Endodermal cell (in vitro differentiated cells): ENCODE results near the gene UHRF1. TPM values are rescaled to one million over a fixed set of nuclear protein-coding genes. Genes with fewer than 3 reads are reported as not detected.

ENCODE experiments used
- DNase-seq: peaks from one replicate; pipeline ENCODE4 v3.0.0-alpha.2; 2017
- H3K27ac ChIP-seq: 2 replicates; pipeline ENCODE4 v1.5.1; 2013; ENCODE audit warnings: mild to moderate bottlenecking, low read depth, low read length, moderate library complexity
- H3K27me3 ChIP-seq: 2 replicates; pipeline ENCODE4 v1.6.1; 2013; ENCODE audit warnings: mild to moderate bottlenecking, low read length, moderate library complexity; ENCODE audit not compliant: insufficient read depth, control insufficient read depth, poor library complexity, severe bottlenecking
- H3K36me3 ChIP-seq: 2 replicates; pipeline ENCODE4 v1.7.0; 2013; ENCODE audit warnings: mild to moderate bottlenecking, low read length, moderate library complexity; ENCODE audit not compliant: control insufficient read depth, insufficient read depth
- H3K4me1 ChIP-seq: one replicate; pipeline ENCODE4 v1.7.0; 2013; ENCODE audit warnings: low read length; ENCODE audit not compliant: control insufficient read depth, insufficient read depth
- H3K4me3 ChIP-seq: 2 replicates; pipeline ENCODE4 v1.5.1; 2013; ENCODE audit warnings: mild to moderate bottlenecking, low read length, moderate library complexity
- H3K9ac ChIP-seq: 2 replicates; pipeline ENCODE4 v1.6.1; 2013; ENCODE audit warnings: mild to moderate bottlenecking, low read length, moderate library complexity; ENCODE audit not compliant: poor library complexity, severe bottlenecking; ENCODE audit errors: extremely low read depth
- H3K9me3 ChIP-seq: 2 replicates; pipeline ENCODE4 v1.6.1; 2013; ENCODE audit warnings: mild to moderate bottlenecking, low read length, moderate library complexity; ENCODE audit not compliant: control insufficient read depth
- H3K27ac Mint-ChIP-seq: 2 replicates; pipeline ENCODE4 v1.8.0; 2020; ENCODE audit warnings: mixed read lengths
- H3K27me3 Mint-ChIP-seq: 2 replicates; pipeline ENCODE4 v1.8.0; 2021; ENCODE audit warnings: mild to moderate bottlenecking, mixed read lengths; ENCODE audit not compliant: insufficient read depth
- H3K36me3 Mint-ChIP-seq: 2 replicates; pipeline ENCODE4 v1.8.0; 2020; ENCODE audit warnings: low read depth, mixed read lengths
- H3K4me1 Mint-ChIP-seq: 2 replicates; pipeline ENCODE4 v1.8.0; 2020; ENCODE audit warnings: mixed read lengths
- H3K4me3 Mint-ChIP-seq: 2 replicates; pipeline ENCODE4 v1.8.0; 2020; ENCODE audit warnings: mild to moderate bottlenecking, moderate library complexity, mixed read lengths
- H3K9me3 Mint-ChIP-seq: 2 replicates; pipeline ENCODE4 v1.8.0; 2020; ENCODE audit warnings: mild to moderate bottlenecking, mixed read lengths
- WGBS, 2 experiments: methylation state at CpG; one replicate each; pipeline versions ENCODE4 v1.1.5 to v1.1.7; 2013; ENCODE audit warnings: missing lambda C conversion rate in 2 of 2, mixed read lengths in 1 of 2; ENCODE audit not compliant: insufficient coverage in 1 of 2, insufficient read length in 1 of 2; 5-methylcytosine and 5-hydroxymethylcytosine counted together
- total RNA-seq, 2 donors: library from RNA; stranded (reverse); fragmentation: NEBNext Ultra II Directional in 1 of 2; extraction: Animal tissue kit (Norgen Biotek cat#: 25700) in 1 of 2; gene quantifications; 2 replicates in 1 of 2; 3 replicates in 1 of 2; pipeline ENCODE4 v1.2.1, GENCODE V29; 2021
- TF ChIP-seq, protein P1 (sequence below): fragments of 200-600 bp; sonication (generic); conservative IDR thresholded peaks from 2 replicates; pipeline ENCODE4 v1.5.0; 2021; ENCODE audit warnings: antibody characterized with exemption, mild to moderate bottlenecking

Gene UHRF1
- total RNA-seq, 2 donors from 2014 or later, result 54.6 to 59.4 TPM

DNA sequence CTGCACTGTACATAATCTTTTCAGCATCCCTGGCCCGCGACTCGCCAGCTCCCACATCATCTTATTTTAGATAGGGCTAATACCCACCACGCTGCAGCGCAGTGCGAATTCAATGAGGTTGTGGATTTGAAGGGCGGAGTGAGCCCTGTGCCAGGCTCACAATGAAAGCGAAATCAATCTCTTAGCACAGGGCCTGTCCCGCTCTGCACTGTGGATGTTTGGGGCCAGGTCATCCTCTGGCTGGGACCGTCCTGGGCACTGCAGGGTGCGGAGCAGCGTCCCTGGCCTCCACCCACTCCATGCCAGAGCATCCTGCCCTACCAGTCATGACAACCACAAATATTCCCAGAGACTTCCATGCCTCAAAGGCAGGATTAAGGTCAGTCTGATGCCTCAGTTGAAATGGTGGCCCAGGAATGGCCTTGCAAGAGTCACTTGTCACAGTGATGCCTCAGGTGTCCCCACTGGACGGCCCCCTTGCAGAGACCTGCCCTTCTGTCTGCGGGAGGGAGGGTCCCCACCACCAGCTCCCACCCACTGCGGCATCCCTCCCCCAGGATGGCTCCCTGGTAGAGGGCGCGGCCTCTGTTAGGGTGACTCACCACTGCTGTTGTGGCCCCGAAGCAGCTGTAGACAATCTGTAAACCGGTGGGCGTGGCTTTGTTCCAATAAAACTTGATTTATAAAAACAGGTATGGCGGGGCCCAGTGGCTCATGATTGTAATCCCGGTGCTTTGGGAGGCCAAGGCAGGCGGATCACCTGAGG, 5.6 kb downstream of the UHRF1 start:
- Histone ChIP-seq H3K4me3 (no peak overlapping the region), H3K27ac (peak overlapping the region; percentile 16), H3K27me3 (no peaks in the 10 kb centered on the region), H3K36me3 (peaks cover 26% of the 10 kb centered on the region), H3K9me3 (no peaks in the 10 kb centered on the region), H3K9ac (no peak overlapping the region), H3K4me1 (peaks cover 12% of the 10 kb centered on the region)
- no peaks in the 10 kb centered on the region for H3K27me3 Mint-ChIP-seq
- no peaks in the 10 kb centered on the region for H3K9me3 Mint-ChIP-seq
- H3K4me3 Mint-ChIP-seq, result no peak overlapping the region
- TF ChIP-seq, protein P1, sequence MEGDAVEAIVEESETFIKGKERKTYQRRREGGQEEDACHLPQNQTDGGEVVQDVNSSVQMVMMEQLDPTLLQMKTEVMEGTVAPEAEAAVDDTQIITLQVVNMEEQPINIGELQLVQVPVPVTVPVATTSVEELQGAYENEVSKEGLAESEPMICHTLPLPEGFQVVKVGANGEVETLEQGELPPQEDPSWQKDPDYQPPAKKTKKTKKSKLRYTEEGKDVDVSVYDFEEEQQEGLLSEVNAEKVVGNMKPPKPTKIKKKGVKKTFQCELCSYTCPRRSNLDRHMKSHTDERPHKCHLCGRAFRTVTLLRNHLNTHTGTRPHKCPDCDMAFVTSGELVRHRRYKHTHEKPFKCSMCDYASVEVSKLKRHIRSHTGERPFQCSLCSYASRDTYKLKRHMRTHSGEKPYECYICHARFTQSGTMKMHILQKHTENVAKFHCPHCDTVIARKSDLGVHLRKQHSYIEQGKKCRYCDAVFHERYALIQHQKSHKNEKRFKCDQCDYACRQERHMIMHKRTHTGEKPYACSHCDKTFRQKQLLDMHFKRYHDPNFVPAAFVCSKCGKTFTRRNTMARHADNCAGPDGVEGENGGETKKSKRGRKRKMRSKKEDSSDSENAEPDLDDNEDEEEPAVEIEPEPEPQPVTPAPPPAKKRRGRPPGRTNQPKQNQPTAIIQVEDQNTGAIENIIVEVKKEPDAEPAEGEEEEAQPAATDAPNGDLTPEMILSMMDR, result no peak
- peak overlapping the region; percentile 67 for H3K27ac Mint-ChIP-seq
- no peak for DNase-seq
- 87 to 89% methylated on average over 22 to 23 of the region's 23 CpGs for WGBS, 2 experiments
- H3K36me3 Mint-ChIP-seq, result peaks cover 50% of the 10 kb centered on the region
- peaks cover 12% of the 10 kb centered on the region for H3K4me1 Mint-ChIP-seq

DNA sequence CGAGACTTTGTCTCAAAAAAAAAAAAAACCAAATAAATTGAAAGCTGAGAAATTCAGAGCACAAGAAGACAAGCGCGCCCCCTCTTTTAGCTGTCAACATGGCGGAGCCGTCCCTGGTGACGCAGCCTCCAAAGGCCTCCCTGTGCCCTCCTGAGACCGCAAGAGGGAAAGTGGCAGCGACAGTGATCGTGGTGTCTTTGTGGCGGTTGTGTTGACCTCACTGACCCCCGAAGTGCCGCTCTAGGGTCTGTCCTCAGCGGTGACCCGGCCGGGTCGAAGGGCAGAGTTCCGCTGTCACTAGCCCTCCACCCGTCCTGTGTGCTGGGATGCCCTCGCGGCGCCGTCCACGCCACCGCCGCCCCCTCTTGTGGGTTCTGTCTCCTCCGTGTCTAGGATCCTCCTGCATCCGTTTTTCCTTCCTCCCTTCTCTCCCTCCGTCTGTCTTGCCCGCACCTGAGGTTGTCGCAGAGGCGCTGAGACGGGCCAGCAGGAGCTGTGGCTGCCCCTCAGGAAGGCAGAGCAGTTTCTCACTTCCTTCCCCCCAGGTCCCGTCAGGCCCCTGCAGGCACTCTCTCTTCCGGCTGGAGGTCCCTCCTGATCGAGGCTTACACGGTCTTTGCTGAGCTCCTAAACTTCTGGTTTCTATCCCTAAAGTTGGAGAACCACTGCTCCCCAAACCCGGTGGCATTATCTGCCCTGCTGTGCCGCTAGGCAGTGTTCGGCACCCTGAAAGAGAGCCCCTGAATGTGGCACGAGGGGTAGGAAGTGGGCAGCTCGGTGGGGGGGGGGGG, 7.2 kb downstream of the UHRF1 start:
- no peak overlapping the region for H3K9ac ChIP-seq
- Mint-ChIP-seq H3K36me3 (peaks cover 59% of the 10 kb centered on the region), H3K4me1 (peaks cover 7% of the 10 kb centered on the region), H3K4me3 (no peak overlapping the region), H3K27me3 (no peaks in the 10 kb centered on the region), H3K9me3 (no peaks in the 10 kb centered on the region), H3K27ac (peak overlapping the region; percentile 88)
- DNase-seq, result no peak
- H3K36me3 ChIP-seq, result peaks cover 33% of the 10 kb centered on the region
- 94 to 97% methylated on average over 35 to 40 of the region's 41 CpGs for WGBS, 2 experiments
- TF ChIP-seq, protein P1, result no peak
- H3K4me1 ChIP-seq, result peaks cover 2% of the 10 kb centered on the region
- H3K27ac ChIP-seq, result no peak overlapping the region
- H3K9me3 ChIP-seq, result no peaks in the 10 kb centered on the region
- H3K4me3 ChIP-seq, result no peak overlapping the region
- no peaks in the 10 kb centered on the region for H3K27me3 ChIP-seq

DNA sequence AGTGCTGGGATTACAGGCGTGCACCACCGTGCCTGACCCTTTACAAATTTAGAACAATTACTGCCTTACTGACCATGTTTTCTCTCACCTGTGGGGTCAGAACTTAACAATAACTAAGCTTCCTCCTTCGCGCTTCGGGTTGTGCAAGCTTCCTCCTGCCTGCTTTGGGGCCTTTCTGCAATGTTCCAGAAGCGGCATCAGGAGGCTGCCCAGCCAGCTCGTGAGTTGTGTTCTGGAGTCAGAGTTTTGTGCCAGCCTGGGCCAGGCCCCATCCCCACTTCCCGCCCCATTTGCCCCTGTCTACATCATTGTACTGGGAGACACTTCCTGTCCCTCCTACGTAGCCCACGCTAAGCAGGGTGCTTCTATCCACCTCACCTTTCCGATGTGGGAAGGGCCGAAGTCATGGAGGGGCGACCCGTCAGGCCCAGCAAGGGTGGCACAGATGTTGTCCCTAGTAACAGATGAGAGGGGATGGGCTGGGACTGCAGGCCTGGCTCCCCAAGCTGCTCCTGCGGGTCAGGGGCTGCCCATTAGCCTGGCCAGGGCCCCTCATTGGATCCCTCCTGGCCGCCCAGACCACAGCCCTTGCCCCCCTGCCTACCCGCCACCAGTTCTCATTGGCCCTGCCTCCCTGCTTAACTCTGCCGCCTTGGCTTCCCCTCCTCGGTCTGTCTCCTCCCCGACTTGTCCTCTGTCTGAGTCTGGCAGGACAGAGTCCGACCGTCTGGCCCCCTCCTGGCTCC, 13.4 kb downstream of the UHRF1 start:
- Histone ChIP-seq H3K4me3 (no peak overlapping the region), H3K9me3 (no peaks in the 10 kb centered on the region), H3K9ac (no peak overlapping the region), H3K27me3 (no peaks in the 10 kb centered on the region), H3K27ac (peak overlapping the region; percentile 83), H3K4me1 (no peaks in the 10 kb centered on the region), H3K36me3 (peaks cover 7% of the 10 kb centered on the region)
- no peak overlapping the region for H3K4me3 Mint-ChIP-seq
- no peaks in the 10 kb centered on the region for H3K4me1 Mint-ChIP-seq
- DNase-seq, result no peak
- peak overlapping the region; percentile 82 for H3K27ac Mint-ChIP-seq
- peaks cover 38% of the 10 kb centered on the region for H3K36me3 Mint-ChIP-seq
- TF ChIP-seq, protein P1, result no peak
- no peaks in the 10 kb centered on the region for H3K27me3 Mint-ChIP-seq
- 93 to 100% methylated on average over 13 to 22 of the region's 22 CpGs for WGBS, 2 experiments
- H3K9me3 Mint-ChIP-seq, result no peaks in the 10 kb centered on the region
